Endothelial cell of hepatic sinusoid (primary cell): ENCODE results near the gene ECT2.
"Not testable (repeated sequence)": the region's sequence is repeated elsewhere in the genome, so short reads cannot be mapped to it uniquely, and the experiment has no call there.

ENCODE experiments used
- in situ Hi-C: cut with HindIII; loops from 2 replicates; pipeline ENCODE4 v1.10.0; 2017; ENCODE audit warnings: low sequenced_read_pairs

ECT2 gene

GRCh38 chr3:172856795-172857742, 106.5 kb downstream of the ECT2 start:
- in situ Hi-C loops, result no loop called here

GRCh38 chr3:172859041-172859440, 108.5 kb downstream of the ECT2 start:
- in situ Hi-C loops, result no loop called here

- in situ Hi-C loops, result not testable (repeated sequence)
These were observed 116.3 kb downstream of the ECT2 start for GRCh38 chr3:172866726-172867350.

GRCh38 chr3:172868582-172869200, 118.2 kb downstream of the ECT2 start:
- in situ Hi-C loops, result no loop called here

GRCh38 chr3:172869368-172869771, 118.8 kb downstream of the ECT2 start:
- in situ Hi-C loops, result no loop called here

- in situ Hi-C loops, result no loop called here
These were observed 119.4 kb downstream of the ECT2 start for GRCh38 chr3:172869784-172870518.
